ENCODE measurements around the gene KLHL17. TPM values are rescaled to one million over a fixed set of nuclear protein-coding genes. Genes with fewer than 3 reads are reported as not detected.

Gene KLHL17
- total and polyA plus RNA-seq, 9 of the 15 experiments (the other 6 are each of a cell fraction or from before 2014, with no cell fraction given) = 0.14 to 84.8 (median 13.0) TPM

DNA sequence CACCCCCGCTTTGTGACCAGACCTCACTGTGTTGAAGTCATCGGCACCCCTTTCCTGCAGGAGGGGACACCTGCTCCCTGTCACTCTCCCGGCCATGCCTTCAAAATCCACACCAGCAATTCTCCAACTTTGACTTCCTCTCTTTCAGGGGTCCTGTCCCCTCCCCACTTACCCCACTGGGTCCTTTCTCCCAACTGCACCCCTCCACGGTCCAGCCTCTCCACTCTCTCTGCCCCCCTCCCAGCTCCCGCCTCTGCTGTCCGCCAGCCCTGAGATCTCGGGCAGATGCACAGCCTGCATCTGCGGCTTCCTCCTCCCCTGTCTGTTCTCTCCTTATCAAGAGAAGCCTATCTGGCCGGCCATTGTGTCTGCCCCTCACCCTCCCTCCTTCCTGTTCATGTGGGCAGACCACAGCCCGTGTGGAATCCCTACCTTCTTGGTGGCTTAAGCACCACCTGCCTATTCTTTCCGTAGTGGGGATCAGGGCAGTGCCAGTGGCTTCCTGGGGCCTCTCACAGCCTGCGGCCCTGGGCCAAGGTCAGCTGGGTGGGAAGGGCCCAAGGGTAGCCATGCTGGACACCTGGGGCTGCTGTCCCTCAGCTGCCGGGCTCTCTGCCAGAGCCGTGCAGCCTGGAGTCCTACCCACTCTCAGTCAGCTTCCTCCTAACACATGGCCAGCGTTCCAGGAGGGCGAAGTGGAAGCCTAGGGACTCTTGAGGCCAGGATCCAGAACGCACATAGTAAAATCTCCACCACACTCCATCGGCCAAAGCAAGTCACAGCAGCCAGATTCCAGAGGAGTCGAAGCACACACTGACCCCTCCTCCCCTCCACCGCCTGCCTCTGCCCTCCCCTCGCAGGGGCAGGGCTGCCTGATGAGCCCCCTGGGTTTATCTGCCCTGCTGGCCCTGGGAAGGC is 44.7 kb downstream of the KLHL17 start (continued):
- no peak for TF ChIP-seq CHAMP1 (IDR thresholded peaks at IDR 0.05)
- TF ChIP-seq ARNT (IDR thresholded peaks at IDR 0.05) = no peak
- TF ChIP-seq MCM3 (IDR thresholded peaks at IDR 0.05) = no peak
- peak; percentile 59 to 71; a peak in 3 of 4 replicates for TF ChIP-seq TRIM24 (IDR thresholded peaks at IDR 0.05)
- TF ChIP-seq, protein P1, sequence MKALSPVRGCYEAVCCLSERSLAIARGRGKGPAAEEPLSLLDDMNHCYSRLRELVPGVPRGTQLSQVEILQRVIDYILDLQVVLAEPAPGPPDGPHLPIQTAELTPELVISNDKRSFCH (CRISPR knock-in tag; IDR thresholded peaks at IDR 0.05) = 0 out of 2 replicates have a peak, but pooled peaks have one; percentile 11
- TF ChIP-seq, protein P1 (tag; IDR thresholded peaks at IDR 0.05) = peak; percentile 94
- no peak for TF ChIP-seq FOXK1 (CRISPR knock-in tag; IDR thresholded peaks at IDR 0.05; ENCODE audit: borderline replicate concordance)
- TF ChIP-seq ZNF121 (CRISPR knock-in tag; conservative IDR thresholded peaks at IDR 0.05) = no peak
- peak; percentile 92; the same call in 1 of the 2 replicates for TF ChIP-seq ZNF583 (CRISPR knock-in tag; IDR thresholded peaks at IDR 0.05)
- TF ChIP-seq PCBP1 (IDR thresholded peaks at IDR 0.05; ENCODE audit: low read depth, low read length, poor library complexity, severe bottlenecking) = no peak
- TF ChIP-seq CBX5 (IDR thresholded peaks at IDR 0.05; ENCODE audit: borderline replicate concordance, low read depth) = peak; percentile 44; the same call in 1 of the 2 replicates
- no peak for TF ChIP-seq CHD4 (IDR thresholded peaks at IDR 0.05; ENCODE audit: insufficient read depth, insufficient replicate concordance, low read depth, low read length, poor library complexity, severe bottlenecking)
- TF ChIP-seq ZZZ3 (IDR thresholded peaks at IDR 0.05) = no peak
- TF ChIP-seq PHF8 (IDR thresholded peaks at IDR 0.05; ENCODE audit: borderline replicate concordance, low read length) = peak; percentile 24; the same call in 1 of the 2 replicates
- no peak for TF ChIP-seq NR2C1 (IDR thresholded peaks at IDR 0.05)
- TF ChIP-seq NR2C1 (tag; IDR thresholded peaks at IDR 0.05) = peak; percentile 82
- no peak for TF ChIP-seq SNRNP70 (optimal IDR thresholded peaks at IDR 0.05; ENCODE audit: low read depth, low read length)
- TF ChIP-seq, protein P2, sequence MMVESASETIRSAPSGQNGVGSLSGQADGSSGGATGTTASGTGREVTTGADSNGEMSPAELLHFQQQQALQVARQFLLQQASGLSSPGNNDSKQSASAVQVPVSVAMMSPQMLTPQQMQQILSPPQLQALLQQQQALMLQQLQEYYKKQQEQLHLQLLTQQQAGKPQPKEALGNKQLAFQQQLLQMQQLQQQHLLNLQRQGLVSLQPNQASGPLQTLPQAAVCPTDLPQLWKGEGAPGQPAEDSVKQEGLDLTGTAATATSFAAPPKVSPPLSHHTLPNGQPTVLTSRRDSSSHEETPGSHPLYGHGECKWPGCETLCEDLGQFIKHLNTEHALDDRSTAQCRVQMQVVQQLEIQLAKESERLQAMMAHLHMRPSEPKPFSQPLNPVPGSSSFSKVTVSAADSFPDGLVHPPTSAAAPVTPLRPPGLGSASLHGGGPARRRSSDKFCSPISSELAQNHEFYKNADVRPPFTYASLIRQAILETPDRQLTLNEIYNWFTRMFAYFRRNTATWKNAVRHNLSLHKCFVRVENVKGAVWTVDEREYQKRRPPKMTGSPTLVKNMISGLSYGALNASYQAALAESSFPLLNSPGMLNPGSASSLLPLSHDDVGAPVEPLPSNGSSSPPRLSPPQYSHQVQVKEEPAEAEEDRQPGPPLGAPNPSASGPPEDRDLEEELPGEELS (CRISPR knock-in tag; IDR thresholded peaks at IDR 0.05; ENCODE audit: borderline replicate concordance) = no peak
- TF ChIP-seq ZEB2 (IDR thresholded peaks at IDR 0.05) = peak; percentile 55; the same call in 1 of the 2 replicates
- no peak for TF ChIP-seq ZNF232 (CRISPR knock-in tag; IDR thresholded peaks at IDR 0.05)
- TF ChIP-seq POLR2H (tag; IDR thresholded peaks at IDR 0.05; ENCODE audit: low read depth) = no peak
- TF ChIP-seq, protein P3, sequence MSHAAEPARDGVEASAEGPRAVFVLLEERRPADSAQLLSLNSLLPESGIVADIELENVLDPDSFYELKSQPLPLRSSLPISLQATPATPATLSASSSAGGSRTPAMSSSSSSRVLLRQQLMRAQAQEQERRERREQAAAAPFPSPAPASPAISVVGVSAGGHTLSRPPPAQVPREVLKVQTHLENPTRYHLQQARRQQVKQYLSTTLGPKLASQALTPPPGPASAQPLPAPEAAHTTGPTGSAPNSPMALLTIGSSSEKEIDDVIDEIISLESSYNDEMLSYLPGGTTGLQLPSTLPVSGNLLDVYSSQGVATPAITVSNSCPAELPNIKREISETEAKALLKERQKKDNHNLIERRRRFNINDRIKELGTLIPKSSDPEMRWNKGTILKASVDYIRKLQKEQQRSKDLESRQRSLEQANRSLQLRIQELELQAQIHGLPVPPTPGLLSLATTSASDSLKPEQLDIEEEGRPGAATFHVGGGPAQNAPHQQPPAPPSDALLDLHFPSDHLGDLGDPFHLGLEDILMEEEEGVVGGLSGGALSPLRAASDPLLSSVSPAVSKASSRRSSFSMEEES (CRISPR knock-in tag; IDR thresholded peaks at IDR 0.05) = no peak
